Measurements from ENCODE around the gene HBZ. TPM values are rescaled to one million over a fixed set of nuclear protein-coding genes. Genes with fewer than 3 reads are reported as not detected.

Gene HBZ
- total RNA-seq, 1 experiment from 2014 or later: not detected

DNA sequence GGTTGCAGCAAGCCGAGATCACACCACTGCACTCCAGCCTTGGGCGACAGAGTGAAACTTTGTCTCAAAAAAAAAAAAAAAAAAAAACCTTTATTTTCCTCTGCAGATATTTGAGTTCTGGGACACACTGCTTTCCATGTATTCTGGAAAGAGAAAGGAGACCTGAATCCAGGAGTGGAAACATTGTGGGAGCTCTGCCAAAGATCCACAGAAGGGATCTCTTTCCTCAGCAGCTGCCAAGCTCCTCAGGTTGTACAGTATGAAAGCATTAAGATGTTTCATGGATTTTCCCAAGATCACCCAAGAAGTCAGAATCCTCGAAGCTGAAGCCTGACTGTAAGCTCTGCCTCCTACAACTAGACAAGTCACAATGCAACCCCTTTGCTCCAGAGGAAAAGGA lies 27.4 kb upstream of the HBZ start:
- POLR2A ChIA-PET: no interaction called here
- intact Hi-C loops (cut with micrococcal nuclease): no loop called here
- no TSS peak for BruUV-seq (replicated peaks)
- Histone ChIP-seq H3K4me3 (replicated peaks in 1 of 2; ENCODE audit: low read depth in 1 of 2, low read length in 2 of 2) (no peak overlapping the region), H3K4me1 (ENCODE audit: control insufficient read depth in 1 of 2, insufficient read depth in 2 of 2, low read length in 2 of 2) (no peaks in the 10 kb centered on the region), H3K36me3 (ENCODE audit: control insufficient read depth in 1 of 2, insufficient read depth in 2 of 2, low read length in 2 of 2) (no peaks in the 10 kb centered on the region), H3K9ac (ENCODE audit: low read length) (no peak overlapping the region), H2AFZ (ENCODE audit: low read depth, low read length, poor library complexity, severe bottlenecking) (no peak overlapping the region), H4K20me1 (ENCODE audit: insufficient read depth) (no peaks in the 10 kb centered on the region), H3K9me2 (ENCODE audit: insufficient read depth) (no peaks in the 10 kb centered on the region), H3K79me2 (ENCODE audit: insufficient read depth, low read length) (peaks cover 17% of the 10 kb centered on the region; the same call in 1 of the 2 replicates), H3K27me3 (ENCODE audit: insufficient read depth, low read length) (no peaks in the 10 kb centered on the region), H3K4me2 (ENCODE audit: low read length) (no peak overlapping the region), H3K27ac (ENCODE audit: low read depth, low read length) (no peak overlapping the region), H3K9me3 (ENCODE audit: control insufficient read depth in 1 of 2, insufficient read depth in 1 of 2, low read depth in 1 of 2, low read length in 2 of 2) (no peaks in the 10 kb centered on the region)
- CTCF ChIA-PET: no interaction called here
- ATAC-seq: no peak
- DNase-seq (ENCODE audit: low read depth, low spot score): no peak
- RAD21 ChIA-PET (ENCODE audit: low non-redundant PET in 1 of 2, low total read pairs in 2 of 2, uncharacterized antibody in 2 of 2, unreplicated experiment in 2 of 2): no interaction called here
- TF ChIP-seq TCF7L2 (IDR thresholded peaks at IDR 0.05; ENCODE audit: borderline replicate concordance, extremely low read depth, insufficient read depth, insufficient read length): no peak
- TF ChIP-seq CEBPB (IDR thresholded peaks at IDR 0.05; ENCODE audit: low read depth): no peak
- TF ChIP-seq CBX3 (IDR thresholded peaks at IDR 0.05; ENCODE audit: low read depth): no peak
- TF ChIP-seq ZFX (IDR thresholded peaks at IDR 0.05): no peak
- no peak for TF ChIP-seq POLR2A (IDR thresholded peaks at IDR 0.05; ENCODE audit: borderline replicate concordance, extremely low read depth, insufficient read depth, insufficient read length)
- no peak for TF ChIP-seq FOSL1 (IDR thresholded peaks at IDR 0.05; ENCODE audit: low read depth)
- TF ChIP-seq YY1 (IDR thresholded peaks at IDR 0.05; ENCODE audit: extremely low read depth, insufficient replicate concordance, low read depth, low read length): no peak
- no peak for TF ChIP-seq CTCF (IDR thresholded peaks at IDR 0.05 in 2 of 3, conservative IDR thresholded peaks at IDR 0.05 in 1 of 3; ENCODE audit: borderline replicate concordance in 1 of 3, insufficient read depth in 1 of 3, low read depth in 2 of 3, low read length in 2 of 3)
- no peak for TF ChIP-seq ELF1 (IDR thresholded peaks at IDR 0.05; ENCODE audit: borderline replicate concordance, low read depth)
- TF ChIP-seq, protein P1, sequence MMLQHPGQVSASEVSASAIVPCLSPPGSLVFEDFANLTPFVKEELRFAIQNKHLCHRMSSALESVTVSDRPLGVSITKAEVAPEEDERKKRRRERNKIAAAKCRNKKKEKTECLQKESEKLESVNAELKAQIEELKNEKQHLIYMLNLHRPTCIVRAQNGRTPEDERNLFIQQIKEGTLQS (IDR thresholded peaks at IDR 0.05): no peak
- TF ChIP-seq MAX (IDR thresholded peaks at IDR 0.05): no peak
- no peak for TF ChIP-seq EZH2 (IDR thresholded peaks at IDR 0.05)
- TF ChIP-seq ZNF274 (IDR thresholded peaks at IDR 0.05; ENCODE audit: low read depth, low read length): no peak
- no peak for TF ChIP-seq SRF (IDR thresholded peaks at IDR 0.05; ENCODE audit: low read depth)
- no peak for TF ChIP-seq JUND (IDR thresholded peaks at IDR 0.05)
- TF ChIP-seq SP1 (IDR thresholded peaks at IDR 0.05; ENCODE audit: low read depth): no peak

Data from HCT116 (cell line).